HG03342 (cell line): ENCODE measurements around the gene SATB2.

Experiments used
- ATAC-seq: cut with Tn5 transposase; IDR thresholded peaks from one replicate; pipeline ENCODE4 v1.9.1; 2021; ENCODE audit warnings: mild to moderate bottlenecking, moderate library complexity; ENCODE audit not compliant: unreplicated experiment

Gene SATB2

DNA sequence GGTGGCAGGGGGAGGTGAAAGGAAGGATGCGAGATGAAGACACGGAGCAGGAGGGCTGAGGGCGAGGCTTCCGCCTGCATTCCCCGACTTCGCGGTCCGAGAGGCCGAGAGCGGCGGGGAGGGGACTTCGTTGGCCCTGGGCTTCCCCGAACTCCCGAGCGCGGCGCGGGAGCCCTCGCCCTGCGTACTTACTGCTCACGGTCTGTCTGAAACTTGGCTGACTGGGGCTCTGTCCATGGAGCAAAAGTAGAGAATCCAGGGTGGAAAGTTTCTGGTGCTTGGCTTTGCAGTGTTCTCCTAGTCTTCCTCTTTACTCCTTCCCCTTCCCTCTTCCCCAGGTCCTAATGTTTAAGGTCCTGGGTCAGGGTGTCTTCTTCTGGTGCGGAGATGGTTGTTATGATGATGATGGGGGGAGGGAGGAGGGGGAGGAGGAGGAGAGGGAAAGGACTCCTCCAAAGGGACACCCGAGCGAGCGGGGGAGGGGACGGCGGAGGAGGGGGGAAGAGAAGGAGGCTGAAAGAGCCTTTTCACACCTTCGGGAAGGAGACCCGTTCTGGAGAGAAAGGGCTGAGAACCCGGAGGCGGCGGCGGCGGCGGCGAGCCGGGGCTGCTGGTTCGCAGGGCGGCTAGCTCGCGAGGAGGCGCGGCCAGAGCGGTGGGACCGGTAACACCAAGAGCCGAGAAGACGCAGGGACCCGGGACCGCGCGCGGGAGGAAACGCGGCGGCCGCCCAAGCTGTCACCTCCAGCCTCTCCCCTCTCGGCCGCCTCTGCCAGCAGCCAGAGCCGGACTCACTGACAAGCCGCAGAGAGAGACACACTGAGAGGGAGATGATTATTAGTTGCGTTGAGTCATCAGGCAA lies at the start of gene SATB2:
TSS of gene SATB2 (minus strand) at position 793 of the 862 bp plus-strand sequence. CDS start 1,902 bp downstream, outside the sequence.
- ATAC-seq = no peak

DNA sequence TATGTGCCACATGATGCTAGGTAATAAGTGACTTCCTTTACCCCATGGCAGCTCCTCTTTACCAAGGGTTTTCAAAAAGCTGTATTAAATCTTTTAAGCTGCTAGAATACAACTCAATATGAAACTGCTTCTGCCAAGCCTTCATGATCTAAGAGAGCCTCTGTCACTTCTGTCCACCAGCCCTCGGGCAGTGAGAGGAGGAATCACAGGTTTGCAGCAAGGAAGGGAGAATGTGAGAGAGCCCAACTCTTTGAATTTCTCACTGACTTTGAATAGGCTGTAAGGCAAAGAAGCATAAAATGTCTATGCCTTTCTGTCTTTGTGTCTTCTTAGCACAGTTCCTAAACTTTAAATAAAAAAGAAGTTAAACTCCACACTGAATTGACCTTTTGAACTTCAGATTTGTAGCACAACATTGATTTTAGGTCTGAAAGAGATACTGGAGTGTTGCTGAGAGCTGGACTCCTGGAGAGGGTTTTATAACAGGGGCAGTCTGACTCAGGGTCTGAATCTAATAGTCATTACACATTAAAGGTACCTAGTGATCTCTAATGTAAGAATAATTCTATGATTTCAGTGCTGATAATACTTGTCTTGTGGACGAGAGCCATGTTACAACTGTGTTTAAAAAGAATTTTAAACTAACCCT lies 48.1 kb upstream of the SATB2 start:
- ATAC-seq = no peak

DNA sequence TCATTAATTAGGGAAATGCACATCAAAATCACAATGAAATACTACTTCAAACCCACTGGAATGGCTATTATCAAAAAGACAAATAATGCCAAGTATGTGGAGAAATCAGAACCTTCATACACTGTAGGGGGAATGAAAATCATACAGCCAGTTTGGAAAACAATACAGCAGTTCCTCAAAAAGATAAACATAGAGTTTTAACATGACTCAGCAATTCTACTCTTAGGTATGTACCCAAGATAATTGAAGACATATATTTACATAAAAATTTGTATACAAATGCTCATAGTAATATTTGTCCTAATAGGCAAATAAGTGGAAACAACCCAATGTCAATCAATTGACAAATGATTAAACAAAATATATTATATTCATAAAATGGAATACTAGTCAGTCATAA lies 45.4 kb upstream of the SATB2 start:
- ATAC-seq = no peak

DNA sequence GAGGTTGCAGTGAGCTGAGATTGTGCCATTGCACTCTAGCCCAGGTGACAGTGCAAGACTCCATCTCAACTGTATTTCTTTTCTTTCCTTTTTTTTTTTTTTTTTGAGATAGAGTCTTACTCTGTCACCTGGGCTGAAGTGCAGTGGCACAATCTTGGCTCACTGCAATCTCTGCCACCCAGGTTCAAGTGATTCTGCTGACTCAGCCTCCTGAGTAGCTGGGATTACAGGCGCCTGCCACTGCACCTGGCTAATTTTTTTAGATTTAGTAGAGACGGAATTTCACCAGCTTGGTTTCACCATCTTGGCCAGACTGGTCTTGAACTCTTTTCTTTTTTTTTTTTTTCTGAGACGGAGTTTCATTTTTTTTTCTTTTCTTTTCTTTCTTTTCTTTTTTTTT lies 41.3 kb upstream of the SATB2 start:
- ATAC-seq = no peak

DNA sequence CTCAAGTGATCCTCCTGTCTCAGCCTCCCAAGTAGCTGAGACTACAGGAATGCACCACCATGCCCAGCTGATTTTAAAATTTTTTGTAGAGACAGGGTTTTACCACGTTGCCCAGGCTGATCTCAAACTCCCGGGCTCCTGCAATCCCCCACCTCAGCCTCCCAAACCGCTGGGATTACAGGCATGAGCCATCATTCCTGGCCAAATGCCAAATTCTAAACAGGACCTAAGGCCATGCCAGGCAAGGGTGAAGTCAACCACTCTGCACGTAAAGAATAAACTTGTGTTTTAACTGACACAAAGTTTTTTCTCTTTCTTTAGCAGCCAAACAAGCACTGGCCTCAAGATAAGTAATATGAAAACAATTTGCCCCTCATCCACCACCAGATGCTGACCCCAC lies 37.4 kb upstream of the SATB2 start:
- ATAC-seq = no peak

DNA sequence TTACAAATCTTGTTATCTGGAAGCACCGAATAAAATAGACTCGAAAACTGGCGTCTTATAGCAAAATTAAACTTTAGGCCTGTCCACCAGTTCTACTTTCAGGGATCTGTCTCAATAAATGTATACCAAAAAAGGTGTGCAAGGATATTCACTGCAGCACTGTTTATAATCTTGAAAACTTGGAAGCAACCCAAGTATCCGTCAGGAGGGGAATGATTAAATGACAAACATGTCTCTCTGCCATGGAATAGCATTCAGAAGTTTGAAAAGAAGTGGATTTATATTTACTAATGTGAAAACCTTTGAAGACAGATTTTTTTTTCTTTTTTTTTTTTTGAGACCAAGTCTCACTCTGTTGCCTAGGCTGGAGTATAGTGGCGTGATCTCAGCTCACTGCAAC lies 32.3 kb upstream of the SATB2 start:
- ATAC-seq = no peak

DNA sequence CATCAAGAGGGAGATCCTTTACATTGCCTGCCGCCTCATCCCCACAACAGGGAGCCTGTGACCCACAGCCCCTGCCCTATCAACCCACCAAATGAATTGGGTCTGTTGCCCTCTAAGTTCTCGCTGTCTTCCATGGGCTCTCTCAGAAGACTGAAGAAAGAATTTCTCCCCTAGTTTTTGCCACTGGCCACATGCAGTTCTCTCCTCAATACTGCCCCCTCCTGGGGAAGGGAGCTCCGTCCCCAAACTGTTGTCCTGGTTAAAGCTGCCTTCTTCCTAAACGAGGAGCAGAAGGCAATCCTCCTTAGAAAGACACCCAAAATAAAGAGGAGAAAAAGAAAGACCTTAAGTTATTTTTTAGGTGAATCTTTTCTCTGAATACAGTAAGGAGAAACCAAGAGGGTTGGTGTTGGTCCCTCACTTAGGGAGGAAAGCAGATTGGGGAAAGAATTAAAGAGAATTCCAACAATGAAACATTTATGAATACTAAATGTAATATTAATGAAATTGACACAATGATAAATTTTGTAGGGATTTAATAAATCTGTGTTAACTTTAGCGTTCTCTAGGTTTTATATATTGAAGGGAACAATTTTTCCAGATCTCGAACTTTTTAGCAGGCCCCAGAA lies 31.1 kb upstream of the SATB2 start:
- peak; percentile 75 for ATAC-seq

DNA sequence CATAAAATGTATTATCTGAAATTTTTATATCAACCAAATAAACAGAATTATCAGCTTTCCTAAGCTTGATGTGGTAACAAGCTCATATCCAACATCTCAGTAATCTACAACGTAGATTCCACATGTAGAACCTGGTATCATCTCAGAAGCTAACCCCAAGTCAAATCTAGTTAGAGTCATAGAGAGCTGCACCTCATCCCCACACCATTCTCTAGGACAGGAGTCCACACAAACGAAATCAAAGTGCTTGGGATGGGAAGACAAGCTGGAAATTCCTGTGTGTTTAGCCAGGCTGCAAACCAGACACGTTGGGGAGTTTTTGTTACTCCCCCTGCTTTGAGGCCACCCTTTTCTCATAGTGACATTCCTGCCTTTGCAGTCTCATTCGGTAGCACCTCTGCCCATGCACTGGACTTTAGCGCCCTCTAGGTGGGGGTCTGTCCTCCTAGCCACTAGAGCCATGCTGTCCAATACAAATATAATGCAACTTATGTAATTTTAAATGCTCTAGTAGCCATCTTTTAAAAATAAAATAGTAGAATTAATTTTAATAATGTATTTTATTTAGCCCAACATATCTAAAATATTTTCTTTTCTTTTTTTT lies 28.1 kb upstream of the SATB2 start:
- ATAC-seq = peak; percentile 57

DNA sequence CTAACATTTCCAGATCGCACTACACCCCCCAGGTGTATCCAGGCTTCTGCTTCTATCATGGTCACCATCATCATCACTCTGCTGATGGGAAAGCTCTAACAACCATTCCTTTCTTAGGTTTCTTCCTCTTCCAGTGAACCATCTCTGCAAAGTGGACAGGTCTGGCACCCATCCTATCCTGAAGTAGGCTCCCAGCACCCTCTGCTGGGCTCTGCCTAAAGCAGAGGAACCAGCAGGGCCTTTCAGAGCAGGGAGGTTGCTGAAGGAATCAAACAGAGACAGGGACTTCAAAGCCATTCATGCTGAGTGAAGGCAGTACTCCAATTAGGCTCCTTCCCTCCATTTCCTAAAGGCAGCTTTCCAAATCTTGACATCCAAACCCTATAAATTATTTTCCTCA lies 27.2 kb upstream of the SATB2 start:
- ATAC-seq = no peak

DNA sequence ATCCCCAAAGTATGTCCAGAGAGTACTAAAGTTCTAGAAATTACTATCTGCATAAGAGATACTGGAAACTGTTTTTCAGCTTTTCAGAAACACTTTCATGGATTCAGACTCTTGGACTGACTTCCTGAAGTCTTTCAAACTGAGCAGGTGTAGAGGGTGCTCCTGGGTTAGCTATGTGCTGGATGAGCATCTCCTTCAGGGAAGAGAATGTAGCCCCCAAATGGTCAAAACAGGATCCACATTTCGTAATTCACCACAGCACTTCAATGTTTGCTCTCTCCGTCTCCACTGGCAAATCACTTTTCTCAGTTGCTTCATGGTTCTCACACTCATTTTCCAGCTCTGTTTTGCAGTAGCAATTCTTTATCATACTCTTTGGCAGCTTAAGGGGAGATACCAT lies 23.2 kb upstream of the SATB2 start:
- ATAC-seq = no peak

DNA sequence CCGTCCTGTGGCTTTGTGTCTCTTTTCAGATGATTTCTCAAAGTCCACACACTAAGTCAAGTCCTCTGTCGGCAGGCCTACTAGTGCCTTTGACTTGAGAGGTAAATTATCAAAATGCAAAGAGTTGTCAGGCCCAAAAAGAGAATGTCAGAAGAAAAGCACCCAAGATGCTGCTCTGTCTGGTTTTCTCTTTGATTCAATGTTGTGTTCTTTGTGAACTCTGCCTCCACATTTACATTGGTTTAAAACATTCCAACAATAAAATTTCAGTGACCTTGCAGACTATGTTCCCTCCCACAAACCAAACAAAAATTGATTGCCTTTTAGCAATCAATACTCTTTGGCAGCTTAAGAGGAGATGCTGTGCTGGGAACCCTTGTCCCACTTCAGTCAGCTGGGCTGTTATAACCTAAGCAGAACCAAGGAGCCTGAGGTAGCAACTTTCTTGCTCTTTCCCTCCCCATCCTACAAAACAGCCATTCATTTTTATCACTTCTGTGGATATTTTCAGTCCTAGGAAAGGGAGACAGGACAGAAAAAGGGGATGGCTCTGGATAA lies 19.6 kb upstream of the SATB2 start:
- ATAC-seq = no peak

DNA sequence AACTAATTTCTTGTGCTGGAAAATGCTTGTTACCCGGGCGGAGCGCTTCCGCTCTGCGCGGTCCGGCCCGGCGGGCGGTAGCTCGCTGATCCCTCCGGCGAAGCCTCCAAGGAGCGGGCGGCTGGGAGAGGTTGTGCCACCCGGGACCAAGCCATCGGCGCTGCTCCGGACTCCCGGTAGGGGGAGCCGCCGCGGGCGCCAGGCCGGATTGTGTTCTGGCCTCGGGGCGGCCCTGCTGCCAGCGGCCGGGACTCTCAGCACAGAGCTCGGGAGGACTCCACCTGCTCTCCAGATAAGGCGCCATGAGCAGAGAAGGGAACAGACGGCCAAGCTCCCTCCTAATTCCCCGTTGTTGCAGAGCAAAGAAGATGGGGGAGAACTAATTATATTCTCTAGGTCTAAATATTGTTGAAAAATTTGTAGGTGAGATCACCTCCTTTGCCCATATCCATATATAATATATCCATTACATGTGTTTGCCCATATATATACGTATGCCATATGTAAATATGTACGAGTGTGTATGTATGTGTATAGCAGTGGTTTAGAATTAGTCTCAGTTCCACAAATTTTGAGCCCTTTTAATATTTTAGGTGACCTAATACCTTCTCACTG lies 13.8 kb upstream of the SATB2 start:
- ATAC-seq = peak; percentile 85

DNA sequence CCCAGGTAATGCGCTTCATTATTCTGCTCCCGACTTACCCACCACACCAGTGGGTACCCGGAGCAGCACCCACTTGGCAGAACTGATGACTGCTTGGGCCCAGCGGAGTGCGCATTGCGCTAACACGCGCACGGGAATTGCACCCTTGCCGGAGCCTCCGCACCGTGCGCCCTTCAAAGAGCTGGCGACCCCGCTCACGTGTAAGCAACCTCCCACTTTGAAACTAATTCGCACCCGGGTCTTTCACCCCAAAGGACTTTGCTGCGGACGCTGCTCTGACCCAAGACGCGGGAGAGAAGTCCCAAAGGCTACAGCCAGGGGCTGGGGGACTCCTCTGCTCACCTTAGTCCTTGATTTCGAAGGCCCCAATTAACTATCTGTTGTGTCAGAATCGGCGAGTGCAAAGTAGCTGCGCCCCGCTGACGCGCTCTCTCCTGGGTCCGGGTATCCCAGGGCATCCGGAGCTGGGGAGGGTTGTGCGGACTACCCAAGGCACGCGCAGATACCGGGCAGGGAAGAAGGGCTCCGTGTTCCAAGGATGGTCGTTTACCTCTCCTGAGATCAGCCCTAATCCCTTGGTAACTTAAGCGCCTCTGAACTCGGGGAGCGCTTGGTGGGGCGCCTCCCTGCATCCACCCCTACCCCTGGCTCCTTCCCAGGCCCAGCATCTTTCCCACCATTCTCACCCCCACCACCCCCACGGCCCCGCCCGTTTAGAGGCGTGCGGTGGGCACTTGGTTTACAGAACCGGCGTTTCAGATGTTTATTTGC lies 13.1 kb upstream of the SATB2 start:
- ATAC-seq = no peak

DNA sequence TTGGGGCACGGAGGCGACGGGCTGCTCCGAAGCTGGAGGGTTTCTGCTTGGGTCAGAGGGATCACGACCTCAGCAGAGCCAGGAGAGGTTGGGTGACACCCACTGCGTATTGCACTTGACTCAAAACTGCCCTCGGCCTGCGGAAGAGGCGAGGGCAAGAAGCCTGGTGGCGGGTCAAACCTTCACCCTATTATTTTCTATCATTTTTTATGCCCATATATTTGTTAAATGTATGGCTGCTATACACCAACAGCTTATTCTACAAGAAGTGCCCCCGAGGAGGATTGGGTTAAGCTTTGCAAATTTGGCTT lies 12.6 kb upstream of the SATB2 start:
- no peak for ATAC-seq

DNA sequence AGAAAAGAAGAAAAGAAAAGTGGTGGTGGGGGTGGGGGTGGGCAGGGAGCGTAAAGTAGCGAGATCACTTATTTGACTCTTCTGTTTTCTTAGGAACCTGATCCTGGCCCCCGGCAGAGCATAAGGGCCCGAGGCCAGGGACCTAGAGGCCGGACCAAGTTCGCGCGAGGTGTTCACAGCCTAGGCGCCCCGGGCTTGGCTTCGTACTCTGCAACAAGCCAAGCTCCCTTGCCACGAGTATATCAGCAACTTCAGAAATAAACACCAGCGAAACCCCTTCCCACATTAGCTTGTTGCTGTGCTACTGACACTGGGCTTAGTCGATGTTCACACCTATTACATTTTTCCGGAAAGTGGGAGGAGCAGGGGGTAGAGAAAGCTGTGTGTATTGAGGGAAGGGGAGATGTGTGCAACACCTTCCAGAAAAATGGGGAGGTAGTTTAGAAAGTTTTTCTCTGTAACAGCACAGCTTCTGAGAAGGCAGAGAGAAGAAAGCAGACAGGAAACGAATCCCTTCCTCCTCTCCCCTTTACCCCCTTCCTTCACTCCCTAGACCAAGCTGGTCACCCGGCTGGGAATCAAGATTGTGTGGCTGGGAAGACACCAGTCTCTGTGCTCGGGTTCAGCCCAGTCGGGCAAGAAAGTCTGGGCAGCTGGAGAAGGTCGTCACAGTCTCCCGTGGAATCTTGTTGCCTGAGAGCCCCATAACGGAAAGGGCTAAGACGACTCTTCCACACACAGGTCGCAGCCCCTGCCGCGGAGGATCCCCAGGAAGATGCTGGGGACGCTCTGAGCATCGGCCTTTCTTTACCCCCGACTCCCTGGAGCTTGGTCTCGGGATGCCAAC lies 12.0 kb upstream of the SATB2 start:
- ATAC-seq = no peak

DNA sequence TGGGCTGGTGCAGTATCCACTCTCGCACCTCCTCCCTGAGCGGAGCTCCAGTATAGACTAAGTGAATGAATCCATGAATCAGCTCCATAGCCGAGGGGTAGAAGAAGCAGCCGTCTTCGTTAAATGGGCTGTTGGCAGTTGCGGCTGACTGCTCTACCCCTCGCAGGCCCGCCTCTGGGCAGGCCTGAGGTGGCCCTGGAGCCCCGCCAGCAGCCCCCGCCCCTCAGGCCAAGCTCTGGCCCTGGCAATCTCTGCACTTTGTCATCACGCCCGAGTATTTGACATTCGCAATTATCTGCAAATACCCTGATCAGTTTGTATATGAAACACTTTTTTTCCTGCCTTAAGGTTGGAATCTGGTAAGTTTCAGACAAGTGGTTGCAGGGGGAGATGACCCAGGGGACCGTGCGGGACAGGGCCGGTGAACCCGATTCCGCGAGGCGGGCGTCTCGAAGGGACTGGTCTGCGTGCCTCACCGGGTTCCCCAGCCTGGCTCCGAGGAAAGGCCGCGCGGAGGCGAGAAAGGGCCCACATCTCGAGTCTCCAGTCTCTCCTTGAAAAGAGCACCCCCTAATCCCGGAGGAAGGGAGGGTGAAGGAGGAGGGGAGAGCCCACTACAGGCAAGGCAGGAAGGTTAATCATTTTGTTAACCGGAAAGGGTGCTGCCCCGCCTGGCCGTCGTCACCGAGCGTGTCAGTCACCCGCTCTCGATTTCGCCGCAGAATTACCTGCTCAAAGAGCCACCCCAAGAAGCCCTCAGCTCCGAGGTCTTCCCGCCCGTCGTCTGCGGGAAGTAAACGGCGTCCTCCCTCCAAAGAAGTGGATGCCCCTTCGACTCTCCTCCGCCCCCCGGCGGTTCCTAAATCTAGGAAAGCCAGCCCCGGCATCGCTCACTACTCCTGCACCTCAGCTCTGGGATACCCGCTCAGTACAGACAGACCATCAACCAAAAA lies 11.1 kb upstream of the SATB2 start:
- no peak for ATAC-seq

DNA sequence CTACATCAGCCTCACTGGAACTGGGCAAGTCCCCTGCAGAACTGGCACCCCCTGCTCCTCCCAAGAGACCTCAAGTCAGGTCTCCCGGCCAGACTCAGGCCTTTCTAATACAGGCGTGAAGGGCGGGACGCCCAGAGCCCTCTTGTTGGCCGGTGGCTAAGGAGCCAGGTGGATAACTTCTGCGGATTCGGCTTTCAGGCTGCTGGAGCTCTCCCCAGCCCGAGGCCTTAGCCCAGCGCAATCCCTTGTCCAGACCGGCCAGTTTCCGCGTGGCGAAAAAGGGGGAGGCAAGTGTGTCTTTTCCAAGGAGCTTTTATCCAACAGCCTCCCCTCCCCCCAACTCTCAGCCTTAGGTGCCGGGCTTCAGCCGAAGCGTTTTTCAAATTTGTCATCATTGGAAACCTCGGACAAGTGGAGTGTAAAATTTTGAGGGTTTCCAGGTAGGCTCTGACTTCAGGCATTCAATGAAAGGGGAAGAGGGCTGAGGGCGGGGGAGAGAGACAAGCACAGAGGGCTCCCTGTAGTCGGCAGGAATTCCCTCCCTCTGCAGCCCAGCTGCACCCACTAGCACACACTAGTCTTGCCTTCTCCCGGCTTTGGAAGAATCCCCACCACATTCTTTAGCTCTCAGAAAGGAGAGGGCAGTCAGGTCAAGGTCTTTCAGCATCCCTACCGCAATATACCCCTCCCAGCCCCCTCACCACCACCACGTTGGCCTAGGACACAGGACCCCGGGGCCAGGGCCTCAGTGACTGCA lies 9.5 kb upstream of the SATB2 start:
- ATAC-seq = no peak

DNA sequence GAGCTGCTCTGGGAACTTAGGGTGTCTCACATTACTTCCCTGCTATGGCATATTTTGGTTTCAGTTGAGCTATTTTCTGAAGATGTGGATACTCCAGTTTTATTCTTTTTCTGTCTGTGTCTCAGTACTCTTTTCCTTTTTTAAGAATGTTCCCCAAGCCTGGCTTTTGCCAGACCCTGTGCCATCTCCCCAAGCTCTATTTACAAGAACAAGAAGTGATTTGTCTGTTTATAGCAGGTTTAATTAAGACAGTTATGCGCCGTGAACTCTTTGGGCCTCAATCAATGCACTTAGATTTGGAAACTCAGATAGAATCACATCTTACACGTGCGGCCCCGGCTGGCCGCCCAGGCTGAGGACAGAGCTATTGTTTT lies 8.9 kb upstream of the SATB2 start:
- ATAC-seq = no peak
